GM19023 (cell line): ENCODE data around the gene OSBPL9.
"Not testable (repeated sequence)": the region's sequence is repeated elsewhere in the genome, so short reads cannot be mapped to it uniquely, and the experiment has no call there.

Experiments used
- ATAC-seq: cut with Tn5 transposase; IDR thresholded peaks from one replicate; pipeline ENCODE4 v1.9.1; 2021; ENCODE audit warnings: mild to moderate bottlenecking, moderate library complexity; ENCODE audit not compliant: unreplicated experiment

Gene OSBPL9

DNA sequence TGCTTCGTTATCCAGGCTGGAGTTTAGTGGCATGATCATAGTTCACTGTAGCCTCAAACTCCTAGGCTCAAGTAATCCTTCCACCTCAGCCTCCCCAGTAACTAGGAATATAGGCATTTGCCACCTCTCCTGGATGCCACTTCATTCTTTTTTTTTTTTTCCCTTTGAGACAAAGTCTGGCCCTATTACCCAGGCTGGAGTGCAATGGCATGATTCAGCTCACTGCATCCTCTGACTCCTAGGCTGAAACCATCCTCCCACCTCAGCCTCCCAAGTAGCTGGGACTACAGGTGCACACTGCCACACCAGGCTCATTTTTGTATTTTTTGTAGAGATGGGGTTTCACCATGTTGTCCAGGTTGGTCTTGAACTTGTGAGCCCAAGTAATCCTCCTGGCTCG lies 19.3 kb downstream of the OSBPL9 start:
- no peak for ATAC-seq

DNA sequence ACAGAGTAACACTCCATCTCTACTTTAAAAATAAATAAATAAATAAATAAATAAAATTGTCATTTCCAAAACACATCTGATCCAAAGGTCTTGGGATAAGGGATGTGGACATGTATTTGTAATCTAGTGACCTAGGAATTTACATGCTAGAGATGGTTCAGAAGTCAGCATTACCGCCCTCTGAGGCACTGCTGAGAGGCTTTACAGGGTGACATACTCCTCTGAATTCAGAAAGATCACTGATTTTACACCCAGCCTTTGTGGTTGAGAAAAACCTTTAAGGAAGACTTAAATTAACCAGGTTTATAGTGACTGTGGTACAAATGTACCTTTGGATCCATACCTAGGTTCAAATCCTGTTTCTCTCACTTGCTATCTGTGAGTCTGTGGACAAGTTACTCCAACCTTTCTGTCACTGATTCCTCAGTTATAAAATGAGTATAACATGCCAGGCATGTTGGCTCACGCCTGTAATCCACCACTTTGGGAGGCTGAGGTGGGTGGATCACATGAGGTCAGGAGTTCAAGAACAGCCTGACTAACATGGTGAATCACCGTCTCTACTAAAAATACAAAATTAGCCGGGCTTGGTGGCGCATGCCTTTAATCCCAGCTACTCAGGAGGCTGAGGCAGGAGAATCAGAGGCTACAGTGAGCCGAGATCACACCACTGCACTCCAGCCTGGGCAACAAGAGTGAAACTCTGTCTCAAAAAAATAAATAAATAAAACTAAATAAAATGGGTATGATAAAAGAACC lies 20.1 kb downstream of the OSBPL9 start:
- no peak for ATAC-seq

DNA sequence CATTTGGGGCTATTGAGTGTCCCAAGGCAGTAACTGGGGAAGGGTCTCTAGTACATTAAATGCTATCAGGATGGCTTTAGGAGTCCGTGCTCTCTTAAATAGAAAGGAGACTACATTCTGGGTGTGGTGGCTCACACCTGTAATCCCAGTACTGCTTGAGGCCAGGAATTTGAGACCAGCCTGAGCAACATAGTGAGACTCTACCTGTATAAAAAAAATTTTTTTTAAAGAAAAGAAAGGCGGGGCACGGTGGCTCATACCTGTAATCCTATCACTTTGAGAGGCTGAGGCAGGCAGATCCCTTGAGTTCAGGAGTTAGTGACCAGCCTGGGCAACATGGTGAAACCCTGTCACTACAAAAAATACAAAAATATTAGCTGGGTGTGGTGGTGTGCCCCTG lies 21.5 kb downstream of the OSBPL9 start:
- no peak for ATAC-seq

DNA sequence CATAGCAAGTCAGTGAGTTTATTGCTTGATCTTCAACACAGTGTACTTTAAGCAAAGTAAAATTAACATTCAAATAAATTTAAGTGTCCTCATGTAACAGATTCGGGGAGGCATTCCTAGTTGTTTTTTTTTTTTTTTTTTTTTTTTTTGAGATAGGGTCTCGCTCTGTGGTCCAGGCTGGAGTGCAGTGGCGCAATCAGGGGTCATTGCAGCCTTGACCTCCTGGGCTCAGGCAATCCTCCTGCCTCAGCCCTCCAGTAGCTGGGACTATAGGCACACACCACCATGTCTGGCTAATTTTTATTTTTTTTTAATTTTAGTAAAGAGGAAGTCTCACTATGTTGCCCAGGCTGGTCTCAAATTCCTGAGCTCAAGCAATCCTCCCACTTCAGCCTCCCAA lies 22.8 kb downstream of the OSBPL9 start:
- ATAC-seq: no peak

DNA sequence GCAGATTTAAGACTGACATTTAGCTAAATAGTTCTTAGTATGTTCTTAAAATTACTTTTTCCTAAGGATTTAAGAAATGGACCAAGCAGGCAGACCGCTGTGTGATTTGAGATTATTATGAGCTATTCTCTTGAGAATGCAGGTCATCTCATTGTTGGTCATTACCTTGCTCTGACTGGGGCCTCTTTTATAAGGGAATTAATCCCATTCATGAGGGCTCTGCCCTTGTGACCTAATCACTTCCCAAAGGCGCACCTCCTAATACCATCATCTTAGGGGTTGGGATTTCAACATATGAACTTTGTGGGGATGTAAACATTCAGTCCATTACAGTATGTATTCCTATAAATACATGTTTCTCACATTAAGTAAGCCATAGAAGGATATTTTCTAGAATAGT lies 24.2 kb downstream of the OSBPL9 start:
- no peak for ATAC-seq

DNA sequence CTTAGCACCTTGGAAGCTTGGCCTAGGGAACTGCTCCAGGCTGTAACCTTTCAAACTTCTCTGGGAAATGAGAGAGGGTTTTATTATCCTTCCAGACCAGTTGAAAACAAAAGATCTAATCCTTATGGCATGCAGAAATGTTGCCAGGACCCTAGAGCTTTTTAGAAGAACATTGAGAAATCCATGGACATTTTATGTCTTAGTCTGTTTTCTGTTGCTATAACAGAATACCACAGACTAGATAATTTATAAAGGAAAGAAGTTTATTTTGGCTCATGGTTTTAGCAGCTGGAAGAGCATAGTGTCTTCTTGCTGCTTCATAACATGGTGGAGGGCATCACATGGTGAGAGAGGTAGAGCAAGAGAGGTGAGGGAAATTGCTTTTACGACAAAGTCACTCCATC lies 25.8 kb downstream of the OSBPL9 start:
- no peak for ATAC-seq

DNA sequence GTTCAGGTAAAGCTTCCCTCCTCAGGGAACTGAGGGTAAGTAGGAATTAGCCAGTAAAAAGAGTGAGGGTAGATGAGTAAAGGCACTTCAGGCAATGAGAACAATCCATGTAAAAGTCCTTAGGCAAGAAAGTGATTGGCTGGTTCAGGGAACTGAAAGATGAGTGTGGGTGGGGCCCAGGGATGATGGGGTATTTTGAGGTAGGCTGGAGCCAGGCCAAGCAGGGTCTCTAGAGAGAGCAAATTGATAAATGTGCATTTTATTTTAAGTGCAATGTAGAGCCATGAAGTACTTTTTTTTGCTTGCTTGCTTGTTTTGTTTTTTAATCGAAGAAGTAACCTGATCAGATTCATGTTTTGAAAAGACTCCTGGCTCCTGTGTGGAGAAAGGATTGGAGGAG lies 26.5 kb downstream of the OSBPL9 start:
- no peak for ATAC-seq

DNA sequence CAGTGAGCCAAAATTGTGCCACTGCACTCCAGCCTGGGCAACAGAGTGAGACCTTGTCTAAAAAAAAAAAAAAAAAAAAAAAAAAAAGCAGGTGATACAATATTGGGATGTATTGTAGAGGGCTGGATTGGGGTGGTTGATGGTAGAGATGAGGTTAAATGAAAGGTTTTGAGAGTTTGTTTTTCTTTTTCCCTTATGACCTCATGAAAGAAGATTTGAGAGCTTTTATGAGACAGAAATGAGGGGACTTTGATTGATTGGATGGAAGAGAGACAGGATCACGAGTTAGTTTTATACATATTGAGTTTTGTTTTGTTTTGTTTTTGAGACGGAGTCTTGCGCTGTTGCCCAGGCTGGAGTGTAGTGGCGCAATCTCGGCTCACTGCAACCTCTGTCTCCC lies 27.1 kb downstream of the OSBPL9 start:
- no peak for ATAC-seq

DNA sequence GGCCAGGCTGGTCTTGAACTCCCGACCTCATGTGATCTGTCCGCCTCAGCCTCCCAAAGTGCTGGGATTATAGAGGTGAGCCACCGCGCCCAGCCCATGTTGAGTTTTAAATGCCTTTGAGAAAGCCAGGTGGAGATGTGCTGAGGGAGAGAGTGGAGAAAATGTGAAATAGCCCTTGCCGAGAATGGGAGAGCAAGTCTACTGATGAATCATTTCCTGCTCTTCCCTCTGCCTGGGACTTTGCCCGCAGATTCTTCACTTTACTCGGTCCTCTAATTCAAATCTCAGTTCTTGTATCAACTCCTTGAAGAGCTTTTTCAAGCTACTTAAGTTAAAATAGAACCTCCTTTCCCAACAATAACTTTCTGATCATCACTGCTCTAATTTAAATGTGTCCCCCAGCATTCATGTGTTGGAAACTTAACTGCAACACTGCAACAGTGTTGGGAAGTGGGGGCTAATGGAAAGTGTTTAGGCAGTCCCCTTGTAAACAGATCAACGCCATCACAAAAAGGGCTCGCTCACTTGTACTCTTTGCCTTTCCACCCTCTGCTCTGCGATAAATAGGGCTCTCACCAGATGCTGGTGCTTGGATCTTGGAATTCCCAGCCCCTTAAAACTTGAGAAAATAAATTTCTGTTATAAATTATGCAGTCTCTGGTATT lies 27.8 kb downstream of the OSBPL9 start:
- ATAC-seq: no peak

DNA sequence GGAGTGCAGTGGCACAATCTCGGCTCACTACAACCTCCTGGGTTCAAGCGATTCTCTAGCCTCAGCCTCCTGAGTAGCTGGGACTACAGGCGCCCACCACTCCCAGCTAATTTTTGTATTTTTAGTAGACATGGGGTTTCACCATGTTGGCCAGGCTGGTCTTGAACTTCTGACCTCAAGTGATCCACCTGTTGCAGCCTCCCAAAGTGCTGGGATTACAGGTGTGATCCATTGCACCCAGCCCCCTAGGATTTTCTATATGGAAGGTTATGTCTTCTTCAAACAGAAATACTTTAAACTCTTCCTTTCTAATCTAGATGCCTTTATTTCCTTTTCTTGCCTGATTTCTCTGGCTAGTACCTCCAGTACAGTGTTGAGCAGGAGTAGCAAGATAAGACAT lies 29.7 kb downstream of the OSBPL9 start:
- ATAC-seq: not testable (repeated sequence)

DNA sequence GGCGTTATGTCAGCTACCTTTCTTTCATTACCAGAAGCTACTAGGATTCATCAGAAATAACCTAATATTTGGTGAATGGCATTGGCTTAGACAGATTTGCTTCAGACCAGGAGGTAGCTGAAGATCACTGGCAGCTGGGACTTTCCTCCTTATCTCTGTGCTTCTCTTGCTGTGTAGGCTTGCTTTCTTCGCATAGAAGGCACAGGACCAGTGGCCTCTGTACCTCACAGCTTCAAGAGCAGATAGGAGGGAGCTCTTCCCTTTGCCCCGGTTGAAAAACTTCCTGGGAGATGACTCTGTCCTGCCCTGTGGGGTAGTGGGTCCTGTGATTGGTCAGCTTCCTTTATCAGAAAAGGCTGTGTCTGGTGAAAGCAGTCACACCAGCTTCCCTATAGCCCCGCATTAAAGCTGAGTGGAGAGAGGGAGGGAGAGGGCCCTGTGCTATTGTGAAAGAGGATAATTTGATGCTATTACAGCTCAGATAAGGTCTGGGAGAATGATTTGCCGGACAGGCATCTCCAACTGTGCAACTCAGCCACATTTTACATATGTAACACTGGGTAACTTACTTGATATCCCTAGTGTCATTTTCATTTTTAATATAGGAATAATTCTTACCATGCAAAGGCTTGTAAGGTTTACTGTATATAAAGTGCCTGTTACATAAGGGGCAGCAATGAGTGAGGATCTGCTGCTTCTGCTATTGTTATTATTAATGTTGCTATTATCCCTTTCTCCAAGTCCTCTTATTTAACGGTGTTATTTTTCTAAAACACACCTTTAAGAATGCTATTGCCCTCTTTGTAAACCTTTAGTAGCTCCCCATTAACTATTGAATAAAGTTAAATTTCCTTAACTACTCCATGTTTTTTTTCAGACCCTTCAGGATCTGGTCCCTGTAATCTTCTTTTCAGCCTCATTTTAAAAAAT lies 31.6 kb downstream of the OSBPL9 start:
- ATAC-seq: no peak

DNA sequence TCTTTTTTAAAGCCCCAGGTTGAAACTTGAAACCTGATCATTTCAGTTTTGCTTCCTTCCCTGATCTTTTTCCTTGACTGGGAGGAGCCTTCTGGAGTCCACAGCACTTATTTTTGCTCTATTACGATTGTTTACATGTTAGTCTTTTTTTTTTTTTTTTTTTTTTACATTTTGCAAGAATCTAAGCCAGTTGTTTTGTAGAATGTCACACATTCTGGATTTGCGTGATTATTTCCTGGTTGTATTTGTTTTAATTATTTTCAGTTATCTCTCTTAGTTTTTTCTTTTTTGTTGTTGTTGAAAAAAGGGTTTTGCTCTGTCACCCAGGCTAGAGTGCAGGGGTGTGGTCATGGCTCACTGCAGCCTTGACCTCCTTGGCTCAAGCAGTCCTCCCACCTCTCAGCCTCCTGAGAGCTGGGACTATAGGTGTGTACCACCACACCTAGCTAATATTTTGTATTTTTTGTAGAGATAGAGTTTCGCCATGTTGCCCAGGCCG lies 32.8 kb downstream of the OSBPL9 start:
- no peak for ATAC-seq

DNA sequence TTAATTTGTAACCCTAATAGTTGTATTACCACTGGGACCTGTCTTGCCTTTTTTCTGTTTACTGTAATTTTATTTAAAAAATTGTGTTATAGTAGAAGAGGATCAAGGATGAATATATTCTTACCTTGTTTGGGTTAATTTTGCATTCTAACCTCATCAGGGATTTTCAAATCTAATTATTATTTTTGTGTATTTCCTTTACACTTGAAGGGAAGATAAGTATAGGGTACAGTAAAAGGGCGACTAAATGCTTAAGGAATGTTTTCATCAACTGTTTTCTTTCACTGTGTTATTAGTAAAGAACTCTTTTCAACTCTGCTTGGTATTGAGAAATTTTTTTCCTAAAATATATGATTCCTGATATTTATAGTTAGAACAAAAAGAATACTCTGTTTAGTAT lies 33.3 kb downstream of the OSBPL9 start:
- no peak for ATAC-seq

DNA sequence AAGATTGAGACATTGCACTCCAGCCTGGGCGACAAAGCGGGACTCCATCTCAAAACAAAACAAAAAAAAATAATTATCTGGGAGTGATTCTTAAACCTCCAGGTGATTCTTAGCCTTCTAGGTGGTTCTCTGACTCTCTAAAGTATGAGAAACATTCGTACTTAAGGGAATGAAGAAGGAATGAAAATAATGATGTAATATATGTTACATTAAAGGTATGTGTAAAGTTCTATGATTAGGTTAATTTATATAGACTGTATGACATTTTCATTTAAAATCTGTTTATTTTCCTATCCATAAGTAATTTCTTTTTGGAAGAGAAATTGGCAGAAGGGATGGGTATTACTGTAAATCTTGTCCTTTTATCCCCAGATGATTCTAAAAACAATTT lies 34.7 kb downstream of the OSBPL9 start:
- ATAC-seq: no peak

DNA sequence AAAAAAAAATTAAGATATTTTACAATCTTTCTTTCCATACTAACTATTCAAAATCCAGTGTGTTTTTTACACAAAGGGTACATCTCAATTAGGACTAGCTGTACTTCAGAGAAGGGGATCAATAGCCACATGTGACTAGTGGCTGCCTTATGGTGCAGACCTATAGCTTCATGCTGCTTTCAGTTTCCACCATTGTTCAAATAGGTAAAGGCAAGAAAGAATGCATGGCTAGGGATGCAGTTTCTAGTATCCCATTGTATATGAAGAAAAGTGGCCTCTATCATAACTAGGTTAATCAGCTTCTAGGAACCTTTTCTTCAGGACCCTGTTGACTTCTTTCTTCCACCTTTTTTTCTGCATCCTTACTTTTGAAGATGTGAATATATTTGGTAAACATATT lies 35.7 kb downstream of the OSBPL9 start:
- no peak for ATAC-seq

DNA sequence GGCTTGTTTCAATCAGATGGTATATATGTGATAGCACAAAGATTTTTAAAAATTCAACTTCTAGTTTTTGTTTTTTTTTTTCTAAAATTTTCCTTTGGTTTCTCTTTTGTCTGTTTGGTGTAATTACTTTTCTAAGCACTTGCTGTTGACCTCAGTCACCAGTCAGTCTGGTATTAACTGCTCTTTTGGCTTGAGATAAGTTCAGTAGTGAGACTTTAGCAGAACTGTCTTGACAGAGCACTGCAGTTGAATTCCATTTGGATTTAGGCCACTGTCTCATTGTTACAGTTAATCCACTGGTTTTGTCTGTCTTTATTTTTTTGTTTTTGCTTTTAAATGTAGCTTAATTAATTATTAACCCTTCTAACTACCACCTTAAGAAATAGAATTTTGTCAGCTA lies 36.2 kb downstream of the OSBPL9 start:
- no peak for ATAC-seq

DNA sequence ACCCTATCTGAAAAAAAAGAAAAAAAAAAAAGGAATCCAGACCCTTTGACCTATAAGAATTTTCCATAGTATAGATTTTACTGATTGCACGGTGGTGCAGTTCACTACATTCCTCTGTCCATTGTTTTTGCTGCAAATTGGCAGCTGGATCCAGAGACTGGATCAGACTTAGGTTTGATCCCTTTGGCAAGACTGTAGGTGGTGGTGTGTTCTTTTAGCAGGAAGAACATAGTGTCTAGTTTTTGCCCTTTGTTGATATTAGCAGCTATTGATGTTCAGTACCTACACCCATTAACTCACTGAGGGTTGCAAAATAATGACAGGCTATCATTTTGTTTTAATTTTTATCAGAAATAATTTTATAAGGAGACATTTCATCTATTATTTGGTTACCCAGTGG lies 37.1 kb downstream of the OSBPL9 start:
- ATAC-seq: no peak

DNA sequence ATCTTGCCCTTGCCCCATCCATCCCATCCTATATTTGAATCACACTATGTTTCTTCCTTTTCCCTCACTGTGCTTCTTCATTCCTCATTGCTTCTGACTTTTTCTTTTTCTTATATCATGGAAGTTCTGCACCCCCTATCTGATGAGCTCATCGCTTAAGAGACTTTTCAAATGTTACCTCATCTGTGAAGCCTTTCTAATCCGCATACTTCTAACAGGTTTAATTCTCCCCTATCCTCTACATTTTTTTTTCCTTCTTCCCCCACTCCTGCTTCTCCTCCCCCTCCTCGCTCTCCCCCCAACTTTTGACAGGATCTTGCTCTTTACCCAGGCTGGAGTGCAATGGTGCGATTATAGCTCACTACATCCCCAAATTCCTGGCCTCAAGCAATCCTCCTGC lies 39.5 kb downstream of the OSBPL9 start:
- no peak for ATAC-seq

DNA sequence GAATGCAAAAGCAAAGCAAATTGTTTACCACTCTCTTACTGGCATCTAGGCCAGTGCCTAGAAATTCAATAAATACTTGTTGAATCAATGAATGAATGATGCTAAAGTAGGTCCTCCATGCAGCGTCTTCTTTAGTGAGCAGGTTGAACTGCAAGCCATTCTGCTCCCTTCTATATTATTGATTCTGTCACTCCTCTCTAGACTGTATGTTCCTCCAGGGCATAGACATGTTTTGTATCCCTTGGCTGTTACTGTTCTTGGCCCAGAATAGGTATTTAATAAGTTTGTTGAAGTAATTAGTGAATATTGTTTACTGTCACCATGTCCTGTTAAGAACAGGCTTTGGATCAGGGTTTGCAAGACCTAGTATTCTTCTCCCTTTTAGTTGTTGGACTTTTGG lies 43.7 kb downstream of the OSBPL9 start:
- ATAC-seq: no peak

DNA sequence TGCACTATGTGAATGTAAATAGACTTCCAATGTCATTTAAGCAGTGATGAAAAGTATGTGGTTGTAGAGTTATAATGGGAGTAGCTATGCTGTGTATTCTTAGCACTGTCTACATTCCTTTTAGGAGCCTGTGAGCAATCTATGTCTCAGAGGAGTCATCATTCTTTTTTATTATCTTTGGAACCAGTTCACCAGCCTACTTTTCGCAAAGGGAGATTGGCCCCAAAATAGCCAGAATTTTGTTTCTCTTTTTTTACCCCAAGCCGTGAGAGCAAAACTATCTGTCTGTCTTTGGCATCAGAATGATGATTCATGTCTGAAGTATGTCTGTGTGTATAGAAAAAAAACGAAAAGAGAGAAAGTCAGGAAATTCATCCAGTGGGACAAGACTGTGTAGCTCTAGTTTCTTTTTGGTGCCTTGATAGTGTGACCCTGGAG lies 44.2 kb downstream of the OSBPL9 start:
- no peak for ATAC-seq

DNA sequence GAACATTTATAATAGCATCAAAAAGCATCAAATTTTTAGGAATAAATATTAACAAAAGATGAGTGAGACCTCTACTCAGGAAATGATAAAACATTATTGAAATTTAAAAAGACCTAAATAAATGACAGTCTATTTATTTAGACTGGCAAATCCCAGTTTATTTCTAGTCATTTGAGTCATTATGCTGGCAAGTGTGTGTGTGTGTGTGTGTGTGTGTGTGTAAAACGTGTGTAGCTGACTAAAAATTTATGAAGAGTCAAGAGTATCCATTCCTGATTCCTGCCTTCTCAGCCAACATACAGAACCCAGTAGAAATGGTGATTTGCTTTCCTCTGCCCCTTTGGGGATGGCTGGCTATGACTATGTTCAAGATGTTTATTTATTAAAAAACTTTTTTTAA lies 46.2 kb downstream of the OSBPL9 start:
- no peak for ATAC-seq
